ENCODE results near the gene RBM15.

- no peak for TF ChIP-seq CTCF (conservative IDR thresholded peaks at IDR 0.05; ENCODE audit: low read depth, low read length)
- no peak for TF ChIP-seq POLR2A (IDR thresholded peaks at IDR 0.05; ENCODE audit: low read depth, low read length)
- no peak for TF ChIP-seq USF2 (IDR thresholded peaks at IDR 0.05; ENCODE audit: low read depth, low read length)
- no peak for TF ChIP-seq MAZ (IDR thresholded peaks at IDR 0.05; ENCODE audit: borderline replicate concordance, low read depth, low read length)
- no peak for TF ChIP-seq CEBPB (IDR thresholded peaks at IDR 0.05; ENCODE audit: low read depth, low read length)
- TF ChIP-seq RAD21 (IDR thresholded peaks at IDR 0.05; ENCODE audit: low read length): no peak
- TF ChIP-seq FOS (IDR thresholded peaks at IDR 0.05; ENCODE audit: low read depth, low read length): no peak
- TF ChIP-seq MXI1 (IDR thresholded peaks at IDR 0.05; ENCODE audit: borderline replicate concordance, low read depth, low read length): no peak
- TF ChIP-seq RCOR1 (IDR thresholded peaks at IDR 0.05; ENCODE audit: insufficient replicate concordance, low read length): no peak
- TF ChIP-seq SMC3 (IDR thresholded peaks at IDR 0.05; ENCODE audit: low read depth, low read length): no peak
- no peak for TF ChIP-seq CHD1 (IDR thresholded peaks at IDR 0.05; ENCODE audit: low read depth, low read length)
- TF ChIP-seq MAFK (IDR thresholded peaks at IDR 0.05; ENCODE audit: low read depth, low read length): peak; percentile 87
- no peak for TF ChIP-seq RFX5 (IDR thresholded peaks at IDR 0.05; ENCODE audit: low read depth, low read length)
- no peak for TF ChIP-seq ELK1 (IDR thresholded peaks at IDR 0.05; ENCODE audit: borderline replicate concordance, low read depth, low read length)
Measured at GRCh38 chr1:110387048-110387754, 48.0 kb downstream of the RBM15 start.

Data from IMR-90 (cell line).